Fibroblast of skin of right quadriceps (primary cell): ENCODE data around the gene MRPL37.

Source experiments
- DNase-seq: peaks from one replicate; pipeline ENCODE4 v3.0.0-alpha.2; 2013

Gene MRPL37

GRCh38 chr1:54241364-54241763 lies 41.4 kb downstream of the MRPL37 start:
- DNase-seq, result no peak

DNA sequence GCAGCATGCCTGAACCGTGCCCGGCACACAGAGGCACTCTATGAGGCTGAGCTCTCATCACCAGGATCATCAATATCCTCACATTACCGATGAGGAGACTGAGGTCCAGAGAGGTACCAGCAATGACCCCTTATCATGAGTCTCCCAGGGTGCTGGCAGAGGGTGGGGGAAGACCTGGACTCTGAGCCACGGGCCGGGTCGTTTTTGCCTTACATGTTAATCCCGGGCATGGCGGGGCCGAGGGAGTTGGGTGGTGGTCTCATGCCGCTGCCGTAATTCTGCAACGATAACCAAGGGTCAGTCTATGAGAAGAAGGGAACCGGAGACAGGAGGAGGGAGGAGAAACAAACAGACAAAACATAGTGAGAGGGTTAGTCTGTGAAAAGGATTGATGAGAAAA lies 43.1 kb downstream of the MRPL37 start:
- no peak for DNase-seq

GRCh38 chr1:54244655-54245054 lies 44.7 kb downstream of the MRPL37 start:
- DNase-seq, result no peak

DNA sequence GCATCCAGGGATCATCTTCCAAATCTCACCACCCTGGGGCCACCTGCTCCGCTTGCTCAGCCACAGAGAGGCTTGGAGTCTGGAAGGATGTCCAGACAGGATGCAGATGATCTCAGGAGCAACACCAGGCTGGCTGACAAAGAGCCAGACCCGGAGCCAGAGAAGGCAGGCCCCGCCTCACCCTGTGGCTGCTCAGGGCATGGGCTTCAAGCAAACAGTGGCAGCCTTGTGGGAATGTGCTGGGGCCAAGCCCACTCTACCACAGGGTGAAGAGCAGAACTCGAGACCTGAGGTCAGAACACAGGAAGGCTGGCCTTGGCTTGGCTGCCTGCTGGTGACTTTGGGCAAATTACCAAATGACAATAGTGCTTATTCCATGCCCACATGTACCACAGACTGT lies 45.5 kb downstream of the MRPL37 start:
- no peak for DNase-seq

- DNase-seq, result no peak
These were observed 46.3 kb downstream of the MRPL37 start for GRCh38 chr1:54246116-54246721.

DNA sequence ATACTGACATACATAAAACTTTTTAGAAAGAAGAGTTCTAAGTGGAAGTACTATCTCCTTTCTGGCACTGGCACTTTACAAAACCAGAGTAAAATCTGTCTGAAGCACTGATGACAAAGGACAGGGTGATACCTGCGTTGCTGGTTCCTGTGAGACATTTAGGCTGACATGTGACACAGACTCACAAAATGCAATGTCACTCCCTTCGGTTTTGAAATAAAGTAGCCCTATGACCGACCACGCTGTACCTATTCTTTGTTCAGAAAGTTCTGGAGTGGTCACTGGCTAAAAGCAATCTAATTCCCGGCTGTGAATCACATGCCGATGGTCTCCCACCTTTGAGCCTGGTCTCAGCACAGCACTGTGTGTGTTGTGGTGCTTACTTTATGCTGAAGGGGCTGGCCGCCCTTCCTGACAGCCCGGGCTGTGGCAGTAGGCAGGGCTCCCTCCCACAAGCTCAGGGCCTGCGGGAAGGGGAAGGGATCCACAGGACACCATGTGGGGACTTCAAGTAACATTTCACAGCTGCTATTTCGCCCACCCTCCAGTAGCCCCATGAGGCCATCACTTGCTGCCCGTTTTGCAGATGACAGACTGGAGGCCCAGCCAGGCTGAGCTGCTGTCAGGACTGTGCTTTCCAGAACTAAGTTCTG lies 48.0 kb downstream of the MRPL37 start:
- no peak for DNase-seq

- DNase-seq, result no peak
These were observed 49.0 kb downstream of the MRPL37 start for GRCh38 chr1:54248966-54249365.

- peak; percentile 77 for DNase-seq
These were observed 50.0 kb downstream of the MRPL37 start for GRCh38 chr1:54249819-54250435.

GRCh38 chr1:54250670-54251069 lies 50.7 kb downstream of the MRPL37 start:
- DNase-seq, result no peak

DNA sequence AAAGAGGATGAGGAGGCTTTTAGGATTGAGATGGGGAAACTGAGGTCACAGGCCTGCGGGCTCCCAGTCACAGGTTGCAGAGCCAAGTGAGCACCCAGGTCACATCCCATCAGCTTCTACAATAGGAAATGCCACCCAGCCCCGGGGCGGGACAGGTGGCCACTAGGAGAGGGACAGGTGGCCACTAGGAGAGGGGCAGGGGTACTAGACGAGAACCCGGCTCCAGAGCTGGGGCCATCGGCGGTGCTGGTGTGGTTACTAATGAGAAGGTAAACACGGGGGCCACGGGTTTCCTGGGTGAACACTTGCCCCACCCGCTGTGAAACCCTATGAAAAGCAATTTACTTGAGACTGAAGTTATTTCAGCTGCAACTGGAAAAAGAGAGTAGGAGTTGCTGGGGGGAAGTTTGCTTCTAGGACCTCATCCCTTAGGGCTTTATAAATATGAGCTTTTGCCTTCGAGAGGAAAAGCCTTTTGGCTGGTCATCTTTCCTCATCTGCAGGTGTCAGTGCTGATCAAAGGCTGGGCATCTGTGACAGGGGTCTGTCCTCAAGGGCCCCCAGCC lies 52.5 kb downstream of the MRPL37 start:
- DNase-seq, result no peak

DNA sequence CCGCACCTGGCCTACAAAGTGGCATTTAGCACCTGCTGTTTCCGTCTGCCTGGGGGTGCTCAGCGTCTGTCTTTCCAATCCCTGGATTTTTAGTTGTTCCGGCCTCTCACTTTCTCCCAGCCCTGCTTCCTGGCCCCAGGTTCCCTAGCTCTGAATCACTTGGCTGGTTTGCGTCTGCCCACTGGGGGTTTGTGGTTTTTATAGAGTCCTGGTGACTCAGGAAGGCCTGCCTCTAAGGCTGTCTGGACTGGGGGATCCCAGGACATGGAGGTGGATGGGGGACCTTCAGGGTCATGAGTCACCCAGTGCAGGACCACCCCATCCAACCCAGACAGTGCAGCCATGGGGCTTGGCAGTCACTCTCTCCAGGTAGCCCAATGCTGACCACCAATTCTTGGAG lies 53.5 kb downstream of the MRPL37 start:
- peak; percentile 93 for DNase-seq

- peak; percentile 72 for DNase-seq
These were observed 54.1 kb downstream of the MRPL37 start for GRCh38 chr1:54254055-54254454.

DNA sequence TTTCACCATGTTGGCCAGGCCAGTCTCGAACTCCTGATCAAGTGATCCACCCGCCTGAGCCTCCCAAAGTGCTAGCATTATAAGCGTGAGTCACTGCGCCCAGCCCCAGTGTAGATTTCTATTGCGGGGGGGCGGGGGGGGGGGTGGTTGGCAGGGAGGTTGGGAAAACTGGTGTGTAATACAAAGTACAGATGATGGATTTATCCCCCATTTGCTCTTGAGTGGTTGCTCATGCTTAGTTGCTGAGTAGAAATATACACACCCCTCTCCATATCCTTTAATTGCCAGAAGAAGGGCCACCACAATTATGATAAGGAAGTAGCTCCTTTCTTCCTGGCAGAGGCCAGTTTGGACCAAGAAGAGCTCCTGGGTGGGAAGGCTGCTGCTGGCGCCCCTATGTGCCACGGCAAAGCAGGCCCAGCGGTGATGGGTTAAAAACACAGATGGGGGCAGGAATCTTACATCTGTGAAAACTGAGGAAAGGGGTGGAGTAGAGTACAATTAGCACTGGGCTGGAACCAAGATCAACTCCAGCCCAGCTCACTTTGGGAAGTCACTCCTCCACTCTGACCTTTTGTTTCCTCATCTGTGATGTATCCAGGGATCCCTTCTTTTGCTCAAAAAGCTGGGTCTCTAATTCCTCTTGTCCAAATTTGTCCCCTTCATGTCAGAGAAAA lies 55.2 kb downstream of the MRPL37 start:
- DNase-seq, result peak; percentile 73

DNA sequence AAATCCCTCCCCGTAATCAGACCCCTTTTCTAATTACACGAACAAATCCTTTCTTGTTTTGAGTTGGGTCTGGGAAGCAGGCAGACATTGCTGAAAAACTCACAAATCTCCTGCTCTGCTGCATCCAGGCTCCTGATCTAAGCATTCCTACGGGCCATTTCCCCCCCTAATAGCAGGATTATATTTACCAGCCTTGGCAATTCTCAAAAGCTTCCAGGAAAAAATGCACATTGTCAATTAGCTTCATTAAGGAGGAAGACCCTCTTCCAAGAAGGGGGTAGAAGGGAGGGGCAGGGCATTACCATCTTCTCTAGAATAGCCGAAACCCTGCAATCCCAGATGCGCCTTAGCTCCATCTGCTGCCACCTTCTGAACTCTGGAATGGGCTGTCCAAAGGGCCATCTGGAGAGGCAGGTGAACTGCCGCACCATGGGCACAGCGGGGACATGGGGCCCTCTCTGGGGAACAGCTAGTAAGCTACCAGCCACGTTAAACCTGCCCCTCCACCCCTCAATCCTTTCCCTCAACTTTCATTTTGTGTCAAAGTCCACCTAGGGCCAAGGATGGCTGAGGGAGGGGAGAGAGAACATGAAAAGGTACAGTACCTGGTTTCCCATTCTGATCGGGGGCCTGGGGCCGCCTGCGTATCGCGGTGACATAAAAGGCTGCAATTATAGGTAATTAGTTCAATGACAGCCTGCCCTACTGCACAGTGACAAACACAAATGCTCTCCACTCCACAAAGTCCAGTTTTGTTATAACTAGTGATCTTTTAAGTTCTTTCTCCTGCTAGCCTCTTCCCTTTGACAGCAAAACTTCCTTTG lies 56.8 kb downstream of the MRPL37 start:
- DNase-seq, result no peak

DNA sequence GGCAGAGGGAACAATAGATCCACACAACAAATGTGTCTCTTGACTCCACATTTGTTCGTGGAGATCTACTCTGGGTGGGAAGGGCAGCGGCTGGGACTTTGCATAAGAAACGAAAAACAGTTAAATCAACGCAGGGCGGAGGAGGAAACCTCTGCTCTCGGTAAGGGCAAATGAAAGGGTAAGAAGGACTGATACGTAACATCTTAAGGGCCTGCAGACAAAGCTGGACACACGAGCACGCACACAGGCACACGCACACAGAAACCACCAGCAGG lies 57.3 kb downstream of the MRPL37 start:
- DNase-seq, result no peak

DNA sequence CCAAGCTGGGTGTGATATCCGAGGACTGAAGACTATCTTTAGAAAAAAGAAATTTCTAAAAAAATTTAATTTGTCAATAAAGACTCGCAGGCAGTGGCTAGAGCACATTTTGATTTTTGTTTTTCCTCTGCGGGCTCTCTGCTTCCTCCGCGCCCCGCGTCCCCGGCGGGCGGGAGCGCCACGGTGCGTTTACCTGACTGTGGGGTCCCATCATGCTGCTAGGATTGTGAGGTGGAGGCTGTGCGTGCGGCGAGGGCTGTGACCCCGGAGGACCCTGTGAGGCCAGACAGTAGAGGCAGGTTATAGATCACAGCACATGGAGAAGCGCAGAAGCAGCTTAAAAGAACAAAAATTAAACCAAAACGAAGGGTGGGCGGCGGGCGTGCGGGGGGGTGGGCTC lies 57.9 kb downstream of the MRPL37 start:
- no peak for DNase-seq

DNA sequence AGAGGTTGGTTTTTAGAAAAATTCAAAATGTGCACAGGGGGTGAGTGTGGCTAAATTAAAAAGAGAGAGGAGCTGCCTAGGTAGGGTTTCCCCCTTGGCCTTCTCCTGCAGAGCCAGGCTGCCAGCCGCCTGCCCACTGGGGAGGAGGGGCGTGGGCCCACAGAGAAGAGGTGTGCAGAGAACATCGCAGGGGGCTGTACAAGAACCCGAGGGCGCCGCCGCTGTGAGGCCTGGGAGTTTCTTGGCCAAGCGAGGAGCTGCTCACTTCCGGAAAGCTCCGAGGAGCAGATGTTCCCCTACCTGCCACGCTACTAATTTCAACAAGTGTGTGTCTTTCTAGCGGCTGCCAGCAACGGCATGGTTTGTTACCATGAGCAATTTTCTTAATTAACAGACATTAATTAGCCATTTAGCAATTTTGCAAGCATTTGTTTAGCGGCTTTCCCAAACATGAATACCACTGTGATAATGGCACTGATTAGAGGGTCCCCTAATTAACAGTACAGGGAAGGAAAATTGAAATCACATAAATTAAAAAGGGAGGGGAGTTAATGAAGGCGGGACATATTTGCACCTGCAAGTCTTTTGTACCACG lies 59.7 kb downstream of the MRPL37 start:
- DNase-seq, result no peak

GRCh38 chr1:54260810-54261209 lies 60.8 kb downstream of the MRPL37 start:
- no peak for DNase-seq

DNA sequence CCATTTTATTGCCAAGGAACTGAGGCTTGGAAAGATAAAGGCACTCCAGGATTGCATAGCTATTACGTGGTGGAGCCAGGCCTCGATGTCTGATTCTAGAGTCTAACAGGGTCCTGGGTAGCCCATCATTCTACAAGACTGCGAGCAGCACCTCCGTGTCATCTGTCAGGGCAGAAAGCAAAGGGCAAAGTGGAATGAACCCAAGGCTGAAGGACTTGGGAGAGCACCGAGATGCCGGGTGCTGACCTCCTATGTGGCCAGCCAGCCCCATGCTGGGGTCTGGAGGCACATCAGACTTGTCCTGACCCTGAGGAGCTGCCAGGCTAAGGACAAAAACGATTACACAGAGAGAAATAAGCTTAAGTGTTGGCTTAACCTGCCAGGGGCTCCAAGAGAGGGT lies 62.3 kb downstream of the MRPL37 start:
- DNase-seq, result no peak

- DNase-seq, result no peak
These were observed 63.7 kb downstream of the MRPL37 start for GRCh38 chr1:54263601-54264226.

DNA sequence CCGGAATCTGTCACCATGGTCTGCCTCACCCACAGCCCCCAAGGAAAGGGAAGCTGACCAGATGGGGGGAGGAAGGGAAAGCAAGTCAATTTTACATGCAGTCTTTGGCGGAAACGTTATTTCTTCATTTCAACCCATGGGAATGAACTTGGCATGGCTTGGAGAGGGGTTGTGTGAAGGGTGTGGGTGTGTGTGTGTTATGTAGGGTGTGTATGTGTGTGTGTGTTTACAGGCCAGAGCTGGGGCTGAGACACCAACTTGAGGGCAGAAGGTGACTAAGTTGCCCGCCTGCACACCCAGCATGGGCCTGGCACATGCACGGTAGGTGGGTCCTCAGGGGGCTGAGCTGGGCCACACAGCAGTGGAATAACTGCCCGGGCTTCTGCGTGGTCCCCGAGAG lies 65.2 kb downstream of the MRPL37 start:
- no peak for DNase-seq

- DNase-seq, result no peak
These were observed 65.7 kb downstream of the MRPL37 start for GRCh38 chr1:54265659-54266058.
